KMS-11 (cell line): ENCODE measurements around the gene ADGRG1.

Experiments used
- H2AFZ ChIP-seq: fragments of 200-600 bp; sonication (generic); 2 replicates; pipeline ENCODE4 v1.6.1; 2016; ENCODE audit warnings: antibody characterized with exemption, mixed run types, low read depth
- H3K27ac ChIP-seq: fragments of 200-600 bp; sonication (generic); 2 replicates; pipeline ENCODE4 v1.6.1; 2016; ENCODE audit warnings: mild to moderate bottlenecking, mixed run types
- H3K27me3 ChIP-seq: fragments of 200-600 bp; sonication (generic); 2 replicates; pipeline ENCODE4 v1.6.1; 2017; ENCODE audit warnings: mild to moderate bottlenecking, low read depth, mixed run types, moderate library complexity; ENCODE audit not compliant: insufficient read depth
- H3K36me3 ChIP-seq: fragments of 200-600 bp; sonication (generic); 2 replicates; pipeline ENCODE4 v1.6.1; 2017; ENCODE audit warnings: mild to moderate bottlenecking, mixed run types; ENCODE audit not compliant: insufficient read depth
- H3K4me1 ChIP-seq: fragments of 200-600 bp; sonication (generic); 2 replicates; pipeline ENCODE4 v1.6.1; 2016; ENCODE audit warnings: mild to moderate bottlenecking, low read depth, mixed run types; ENCODE audit not compliant: poor library complexity, severe bottlenecking
- H3K4me2 ChIP-seq: fragments of 200-600 bp; sonication (generic); 2 replicates; pipeline ENCODE4 v1.7.0; 2016; ENCODE audit warnings: mild to moderate bottlenecking, mixed run types
- H3K4me3 ChIP-seq: fragments of 200-600 bp; sonication (generic); IDR thresholded peaks from 2 replicates; pipeline ENCODE4 v1.6.1; 2017; ENCODE audit warnings: low read depth, low read length, mixed read lengths; ENCODE audit not compliant: insufficient read depth
- H3K79me2 ChIP-seq: fragments of 200-600 bp; sonication (generic); 2 replicates; pipeline ENCODE4 v1.6.1; 2016; ENCODE audit warnings: low read depth, mixed run types; ENCODE audit not compliant: insufficient read depth
- H3K9ac ChIP-seq: fragments of 200-600 bp; sonication (generic); 2 replicates; pipeline ENCODE4 v1.6.1; 2016; ENCODE audit warnings: mild to moderate bottlenecking, mixed run types
- H4K20me1 ChIP-seq: fragments of 200-600 bp; sonication (generic); 2 replicates; pipeline ENCODE4 v1.6.1; 2016; ENCODE audit warnings: mild to moderate bottlenecking, mixed run types; ENCODE audit not compliant: insufficient read depth
- TF ChIP-seq, protein P1 (sequence below): fragments of 200-600 bp; sonication (generic); conservative IDR thresholded peaks from 2 replicates; pipeline ENCODE4 v1.6.1; 2017; ENCODE audit warnings: low read depth, mild to moderate bottlenecking, antibody characterized with exemption, low read length, moderate library complexity, mixed read lengths

Gene ADGRG1

GRCh38 chr16:57630407-57630797 is 2.0 kb downstream of the ADGRG1 start:
- no peak overlapping the region for H3K4me3 ChIP-seq
- H4K20me1 ChIP-seq, result no peaks in the 10 kb centered on the region
- no peak overlapping the region for H3K4me2 ChIP-seq
- H2AFZ ChIP-seq, result no peak overlapping the region
- H3K27me3 ChIP-seq, result no peaks in the 10 kb centered on the region
- no peak overlapping the region for H3K9ac ChIP-seq
- H3K36me3 ChIP-seq, result no peaks in the 10 kb centered on the region
- no peak overlapping the region for H3K27ac ChIP-seq
- H3K79me2 ChIP-seq, result no peaks in the 10 kb centered on the region
- H3K4me1 ChIP-seq, result no peaks in the 10 kb centered on the region
- TF ChIP-seq, protein P1, sequence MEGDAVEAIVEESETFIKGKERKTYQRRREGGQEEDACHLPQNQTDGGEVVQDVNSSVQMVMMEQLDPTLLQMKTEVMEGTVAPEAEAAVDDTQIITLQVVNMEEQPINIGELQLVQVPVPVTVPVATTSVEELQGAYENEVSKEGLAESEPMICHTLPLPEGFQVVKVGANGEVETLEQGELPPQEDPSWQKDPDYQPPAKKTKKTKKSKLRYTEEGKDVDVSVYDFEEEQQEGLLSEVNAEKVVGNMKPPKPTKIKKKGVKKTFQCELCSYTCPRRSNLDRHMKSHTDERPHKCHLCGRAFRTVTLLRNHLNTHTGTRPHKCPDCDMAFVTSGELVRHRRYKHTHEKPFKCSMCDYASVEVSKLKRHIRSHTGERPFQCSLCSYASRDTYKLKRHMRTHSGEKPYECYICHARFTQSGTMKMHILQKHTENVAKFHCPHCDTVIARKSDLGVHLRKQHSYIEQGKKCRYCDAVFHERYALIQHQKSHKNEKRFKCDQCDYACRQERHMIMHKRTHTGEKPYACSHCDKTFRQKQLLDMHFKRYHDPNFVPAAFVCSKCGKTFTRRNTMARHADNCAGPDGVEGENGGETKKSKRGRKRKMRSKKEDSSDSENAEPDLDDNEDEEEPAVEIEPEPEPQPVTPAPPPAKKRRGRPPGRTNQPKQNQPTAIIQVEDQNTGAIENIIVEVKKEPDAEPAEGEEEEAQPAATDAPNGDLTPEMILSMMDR, result no peak

DNA sequence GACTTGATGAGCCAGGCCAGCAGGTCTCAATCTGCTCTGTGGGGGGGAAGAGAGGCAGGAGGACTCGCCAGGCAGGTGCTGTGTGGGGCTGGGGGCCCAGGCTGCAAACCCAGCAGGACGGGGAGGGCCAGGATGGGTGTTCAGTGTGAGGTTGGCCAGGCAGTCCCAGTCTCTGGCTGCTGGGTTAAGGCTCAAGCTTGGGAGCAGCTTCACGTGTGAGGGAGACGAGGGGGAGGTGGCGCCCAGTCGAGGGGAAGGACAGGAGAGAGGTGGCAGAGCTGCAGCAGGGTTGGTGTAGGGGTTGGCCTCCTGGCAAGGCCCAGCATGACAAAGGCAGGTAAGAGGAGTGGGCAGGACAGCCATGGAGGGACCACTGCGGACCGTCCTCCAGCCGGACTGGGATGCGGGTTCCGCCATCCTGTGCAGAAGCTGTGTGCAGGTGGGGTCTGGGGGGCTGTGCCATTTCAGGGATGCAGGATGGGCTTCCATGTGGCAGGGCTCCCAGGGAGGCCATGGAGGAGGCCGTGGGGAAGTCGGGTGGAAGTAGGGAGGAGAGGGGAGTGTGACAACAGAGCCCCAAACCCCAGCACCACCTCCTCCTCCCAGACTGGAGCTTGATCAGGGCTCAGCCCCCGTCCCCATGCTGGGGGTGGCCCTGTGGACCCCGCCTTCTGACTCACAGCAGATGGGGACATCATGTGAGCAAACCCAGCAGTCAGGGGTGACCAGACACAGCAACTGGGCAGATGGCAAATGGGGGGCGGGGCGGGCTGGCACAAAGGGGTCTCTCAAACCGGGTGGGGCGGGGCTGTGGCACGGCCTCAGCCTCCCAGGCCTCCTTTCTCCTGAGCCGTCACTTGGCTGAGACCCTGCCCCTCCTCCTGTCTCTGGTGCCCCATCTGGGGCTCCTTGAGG is 2.8 kb downstream of the ADGRG1 start:
- no peak overlapping the region for H3K27ac ChIP-seq
- TF ChIP-seq, protein P1, result no peak

DNA sequence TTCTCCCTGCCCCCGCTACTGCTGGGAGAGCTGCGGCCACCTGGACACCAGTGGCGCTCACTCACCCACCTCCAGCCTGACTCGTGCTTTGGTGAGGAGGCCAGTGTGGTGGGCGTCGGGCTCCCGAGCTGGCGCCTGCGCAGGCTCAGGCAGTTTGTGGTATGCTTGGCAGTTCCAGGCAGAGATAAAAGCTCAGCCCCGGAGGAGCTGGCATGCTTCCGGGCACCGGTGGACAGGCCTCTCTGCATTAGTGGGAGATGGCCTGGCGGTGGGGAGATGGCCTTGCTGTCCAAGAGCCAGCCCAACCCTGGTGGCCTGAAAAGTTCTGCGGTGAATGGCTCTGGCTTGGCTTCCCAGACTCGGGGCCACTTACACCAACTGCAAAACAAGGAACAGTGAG is 4.1 kb downstream of the ADGRG1 start:
- H3K4me1 ChIP-seq, result no peaks in the 10 kb centered on the region
- no peak overlapping the region for H3K9ac ChIP-seq
- no peak overlapping the region for H3K4me3 ChIP-seq
- no peaks in the 10 kb centered on the region for H3K79me2 ChIP-seq
- H3K27me3 ChIP-seq, result no peaks in the 10 kb centered on the region
- H2AFZ ChIP-seq, result no peak overlapping the region
- H3K27ac ChIP-seq, result no peak overlapping the region
- TF ChIP-seq, protein P1, result no peak
- H4K20me1 ChIP-seq, result no peaks in the 10 kb centered on the region
- no peaks in the 10 kb centered on the region for H3K36me3 ChIP-seq
- no peak overlapping the region for H3K4me2 ChIP-seq

More for the DNA sequence above, 2.8 kb downstream of the ADGRG1 start:
- no peaks in the 10 kb centered on the region for H3K4me1 ChIP-seq
- no peaks in the 10 kb centered on the region for H3K27me3 ChIP-seq
- no peak overlapping the region for H3K4me3 ChIP-seq
- H3K4me2 ChIP-seq, result no peak overlapping the region
- H3K79me2 ChIP-seq, result no peaks in the 10 kb centered on the region
- no peak overlapping the region for H2AFZ ChIP-seq
- no peak overlapping the region for H3K9ac ChIP-seq
- no peaks in the 10 kb centered on the region for H3K36me3 ChIP-seq
- H4K20me1 ChIP-seq, result no peaks in the 10 kb centered on the region

- Histone ChIP-seq H3K9ac (no peak overlapping the region), H3K4me2 (no peak overlapping the region)
Observed at GRCh38 chr16:57633383-57634064, 5.1 kb downstream of the ADGRG1 start.

More at GRCh38 chr16:57633383-57634064, 5.1 kb downstream of the ADGRG1 start:
- Histone ChIP-seq H2AFZ (no peak overlapping the region), H3K79me2 (no peaks in the 10 kb centered on the region), H3K36me3 (no peaks in the 10 kb centered on the region), H3K4me1 (no peaks in the 10 kb centered on the region), H3K4me3 (no peak overlapping the region), H4K20me1 (no peaks in the 10 kb centered on the region), H3K27ac (no peak overlapping the region), H3K27me3 (no peaks in the 10 kb centered on the region)
- TF ChIP-seq, protein P1, result no peak
